HG02571 (cell line): Measurements from ENCODE around the gene CTSC.
"Not testable (repeated sequence)": the region's sequence is repeated elsewhere in the genome, so short reads cannot be mapped to it uniquely, and the experiment has no call there.

Source experiments
- ATAC-seq: cut with Tn5 transposase; IDR thresholded peaks from one replicate; pipeline ENCODE4 v1.9.1; 2021; ENCODE audit warnings: mild to moderate bottlenecking, moderate library complexity; ENCODE audit not compliant: unreplicated experiment

The CTSC gene

GRCh38 chr11:88284336-88285050 is 53.0 kb downstream of the CTSC start:
- no peak for ATAC-seq

- no peak for ATAC-seq
Observed at GRCh38 chr11:88282747-88283515, 54.6 kb downstream of the CTSC start.

- ATAC-seq, result no peak
Observed at GRCh38 chr11:88281317-88281712, 56.2 kb downstream of the CTSC start.

GRCh38 chr11:88280673-88281316 is 56.7 kb downstream of the CTSC start:
- ATAC-seq, result no peak

- ATAC-seq, result no peak
Observed at GRCh38 chr11:88277349-88277915, 60.1 kb downstream of the CTSC start.

- no peak for ATAC-seq
Observed at GRCh38 chr11:88275636-88276035, 61.9 kb downstream of the CTSC start.

GRCh38 chr11:88266919-88267318 is 70.6 kb downstream of the CTSC start:
- no peak for ATAC-seq

GRCh38 chr11:88266157-88266556 is 71.4 kb downstream of the CTSC start:
- ATAC-seq, result no peak

- no peak for ATAC-seq
Observed at GRCh38 chr11:88259431-88259830, 78.1 kb downstream of the CTSC start.

GRCh38 chr11:88252208-88252607 is 85.3 kb downstream of the CTSC start:
- no peak for ATAC-seq

- no peak for ATAC-seq
Observed at GRCh38 chr11:88250566-88251242, 86.8 kb downstream of the CTSC start.

- ATAC-seq, result no peak
Observed at GRCh38 chr11:88249706-88250105, 87.8 kb downstream of the CTSC start.

- ATAC-seq, result no peak
Observed at GRCh38 chr11:88246696-88247095, 90.8 kb downstream of the CTSC start.

GRCh38 chr11:88245576-88245975 is 92.0 kb downstream of the CTSC start:
- not testable (repeated sequence) for ATAC-seq
